ENCODE data around the gene ARPC1A.
"Not testable (repeated sequence)": the region's sequence is repeated elsewhere in the genome, so short reads cannot be mapped to it uniquely, and the experiment has no call there.

The ARPC1A gene

GRCh38 chr7:99409806-99410205 is 84.1 kb downstream of the ARPC1A start:
- no peak overlapping the region for H3K9ac ChIP-seq
- peak overlapping the region; percentile 76 for H3K4me2 ChIP-seq (ENCODE audit: low read length)
- peaks cover 37% of the 10 kb centered on the region for H3K79me2 ChIP-seq
- peak overlapping the region; percentile 99 for H3K4me3 ChIP-seq (ENCODE audit: low read depth, low read length)
- TF ChIP-seq CTCF (IDR thresholded peaks at IDR 0.05): no peak
- H3K27ac ChIP-seq: peak overlapping the region; percentile 95
- no peak overlapping the region for H2AFZ ChIP-seq
- no peaks in the 10 kb centered on the region for H3K36me3 ChIP-seq (ENCODE audit: control insufficient read depth, insufficient read depth, low read length)
- no peaks in the 10 kb centered on the region for H3K27me3 ChIP-seq (ENCODE audit: control insufficient read depth, insufficient read depth, low read length)
- peaks cover 7% of the 10 kb centered on the region for H3K4me1 ChIP-seq
- no peaks in the 10 kb centered on the region for H3K9me3 ChIP-seq (ENCODE audit: control insufficient read depth, low read length)

GRCh38 chr7:99410635-99411034 is 84.9 kb downstream of the ARPC1A start:
- Histone ChIP-seq H3K36me3 (ENCODE audit: control insufficient read depth, insufficient read depth, low read length) (no peaks in the 10 kb centered on the region), H3K4me2 (ENCODE audit: low read length) (no peak overlapping the region), H3K9ac (no peak overlapping the region), H3K27ac (no peak overlapping the region), H3K9me3 (ENCODE audit: control insufficient read depth, low read length) (no peaks in the 10 kb centered on the region), H3K4me1 (peaks cover 7% of the 10 kb centered on the region), H2AFZ (no peak overlapping the region), H3K4me3 (ENCODE audit: low read depth, low read length) (no peak overlapping the region), H3K79me2 (peaks cover 40% of the 10 kb centered on the region), H3K27me3 (ENCODE audit: control insufficient read depth, insufficient read depth, low read length) (no peaks in the 10 kb centered on the region)
- TF ChIP-seq CTCF (IDR thresholded peaks at IDR 0.05): no peak

- not testable (repeated sequence) for H3K4me3 ChIP-seq (ENCODE audit: low read depth, low read length); H3K9me3 ChIP-seq (ENCODE audit: control insufficient read depth, low read length); H3K9ac ChIP-seq; H3K27ac ChIP-seq; H3K27me3 ChIP-seq (ENCODE audit: control insufficient read depth, insufficient read depth, low read length); H3K4me2 ChIP-seq (ENCODE audit: low read length); H3K36me3 ChIP-seq (ENCODE audit: control insufficient read depth, insufficient read depth, low read length); H2AFZ ChIP-seq; H3K4me1 ChIP-seq
- peaks cover 15% of the 10 kb centered on the region for H3K79me2 ChIP-seq
- TF ChIP-seq CTCF (IDR thresholded peaks at IDR 0.05): peak; percentile 59
Measured at GRCh38 chr7:99415513-99416127, 89.9 kb downstream of the ARPC1A start.

Measured in parathyroid adenoma (tissue), 2 donors.